ENCODE results near the gene CCDC88B.
"Not testable (repeated sequence)": the region's sequence is repeated elsewhere in the genome, so short reads cannot be mapped to it uniquely, and the experiment has no call there.

Gene CCDC88B

DNA sequence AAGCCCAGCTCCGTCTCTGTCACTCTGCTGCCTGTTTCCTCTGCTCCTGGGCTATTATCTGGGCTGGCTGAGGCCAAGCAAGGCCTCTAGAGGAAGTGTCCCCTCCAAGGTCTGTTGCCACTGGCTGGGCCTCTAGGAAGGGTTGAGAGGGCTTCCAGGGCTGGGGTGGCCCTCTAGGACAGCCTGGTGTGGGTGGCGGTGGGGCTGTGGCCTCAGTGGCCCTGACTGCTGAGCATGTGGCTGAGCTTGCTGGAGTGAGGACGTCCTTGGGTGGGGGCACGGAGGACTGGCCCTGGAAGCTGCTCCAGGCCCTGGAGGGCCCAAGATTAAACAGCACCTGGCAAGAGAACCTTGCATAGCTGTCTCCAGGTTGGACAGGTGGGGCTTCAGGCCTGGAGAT, 16.0 kb upstream of the CCDC88B start:
- DNase-seq = not testable (repeated sequence)

DNA sequence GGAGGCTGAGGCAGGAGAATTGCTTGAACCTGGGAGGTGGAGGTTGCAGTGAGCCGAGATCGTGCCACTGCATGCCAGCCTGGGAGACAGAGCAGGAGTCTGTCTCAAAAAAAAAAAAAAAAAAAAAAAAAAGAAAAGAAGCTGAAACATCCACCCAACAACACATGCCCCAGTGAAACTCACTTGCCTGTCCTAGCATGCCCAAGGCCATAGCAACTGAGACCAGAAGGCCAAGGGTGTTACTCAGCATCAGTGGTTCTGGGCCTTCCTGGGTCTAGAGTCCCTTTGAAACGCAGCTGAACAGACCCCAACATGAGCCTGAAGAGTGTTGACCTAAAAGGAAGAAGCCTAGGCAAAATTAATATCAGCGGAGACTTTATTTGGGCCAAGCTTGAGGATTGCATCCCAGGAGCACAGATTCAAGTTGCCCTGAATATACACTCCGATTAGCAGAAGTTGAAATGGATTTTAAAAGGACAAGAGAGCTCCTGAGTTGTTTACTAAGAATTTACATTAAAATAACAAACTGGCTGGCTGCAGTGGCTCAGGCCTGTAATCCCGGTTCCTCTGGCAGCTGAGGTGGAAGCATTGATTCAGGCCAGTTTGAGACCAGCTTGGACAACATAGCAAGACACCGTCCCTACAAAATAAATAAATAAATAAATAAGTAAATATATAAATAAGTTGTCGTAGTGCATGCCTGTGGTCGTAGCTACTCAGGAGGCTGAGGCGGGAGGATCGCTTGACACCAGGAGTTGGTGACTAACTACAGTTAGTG, 15.1 kb upstream of the CCDC88B start:
- DNase-seq = no peak

DNA sequence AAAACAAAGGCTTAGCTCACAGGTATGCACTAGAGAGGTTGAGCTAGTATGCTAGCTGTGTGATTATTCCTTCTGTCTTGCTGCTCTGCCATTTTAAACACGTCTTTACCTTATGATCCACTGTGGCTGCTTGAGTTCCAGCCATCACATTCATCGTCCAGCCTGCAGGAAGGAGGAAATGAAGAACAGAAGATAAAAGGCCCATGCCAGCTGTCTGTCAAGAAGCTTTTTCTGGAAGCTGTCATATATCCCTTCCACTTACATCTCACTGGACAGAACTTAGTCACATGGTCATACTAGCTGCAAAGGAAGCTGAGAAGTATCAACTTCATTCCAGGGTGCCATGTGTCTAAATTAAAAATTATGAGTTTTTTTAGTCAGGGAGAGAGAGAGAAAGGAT, 12.6 kb upstream of the CCDC88B start:
- DNase-seq = no peak

DNA sequence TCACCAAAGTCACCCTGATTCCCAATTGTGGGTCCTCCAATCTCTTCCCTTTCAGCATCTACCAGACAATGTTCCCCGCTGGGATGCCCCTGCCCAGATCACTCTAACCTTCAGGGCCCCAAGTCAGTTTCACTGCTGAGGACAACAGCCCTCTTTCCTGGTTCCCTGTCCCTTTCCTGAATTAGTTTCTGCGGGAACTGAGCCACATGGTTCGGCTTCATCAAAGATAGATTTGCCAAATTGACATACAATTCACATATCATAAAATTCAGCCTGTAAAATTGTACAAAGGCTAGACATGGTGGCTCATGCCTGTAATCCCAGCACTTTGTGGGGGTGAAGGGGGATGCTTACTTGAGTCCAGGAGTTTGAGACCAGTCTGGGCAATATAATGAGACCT, 12.0 kb upstream of the CCDC88B start:
- DNase-seq = no peak

- no peak for DNase-seq
These were observed 9.1 kb upstream of the CCDC88B start for GRCh38 chr11:64330888-64331287.

DNA sequence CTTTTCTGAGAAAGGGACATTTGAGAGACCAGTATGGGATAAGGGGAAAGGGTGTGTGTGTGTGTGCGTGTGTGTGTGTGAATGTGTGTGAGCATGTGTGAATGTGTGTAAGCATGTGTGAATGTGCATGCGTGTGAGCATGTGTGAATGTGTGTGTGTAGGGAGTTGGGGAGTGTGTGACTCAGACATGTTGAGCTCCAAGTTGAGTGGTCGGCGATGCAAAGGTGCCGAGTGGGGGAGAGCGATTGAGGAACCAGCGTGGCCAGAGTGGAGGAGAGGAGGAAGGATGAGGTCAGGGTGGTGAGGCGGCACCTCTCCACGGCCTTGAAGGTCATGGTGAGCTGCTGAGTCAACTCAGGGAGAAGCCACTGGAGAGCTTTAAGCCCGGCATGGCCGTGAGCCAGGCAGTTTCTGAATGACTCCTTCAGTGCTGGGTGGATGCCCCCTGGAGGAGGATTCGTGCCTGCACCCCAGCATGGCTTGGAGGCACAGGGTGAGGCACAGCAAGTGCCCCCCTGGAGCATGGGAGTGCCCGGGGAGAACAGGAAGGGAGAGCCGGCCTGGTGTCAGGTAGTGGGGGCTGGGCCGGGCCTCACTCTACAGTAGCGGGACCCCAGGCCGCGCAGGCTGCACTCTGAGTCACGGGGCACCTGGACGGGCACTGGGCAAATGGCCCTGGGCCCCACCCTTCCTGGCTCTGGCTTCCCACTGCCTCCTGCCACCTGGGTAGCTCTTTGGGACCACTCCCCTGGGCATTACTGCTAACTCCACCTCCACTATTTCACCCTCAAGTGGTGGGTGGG, 8.2 kb upstream of the CCDC88B start:
- peak; percentile 92 for DNase-seq

GRCh38 chr11:64333556-64333955, 6.4 kb upstream of the CCDC88B start:
- no peak for DNase-seq

- DNase-seq = peak; percentile 85
These were observed 5.0 kb upstream of the CCDC88B start for GRCh38 chr11:64334764-64335735.

DNA sequence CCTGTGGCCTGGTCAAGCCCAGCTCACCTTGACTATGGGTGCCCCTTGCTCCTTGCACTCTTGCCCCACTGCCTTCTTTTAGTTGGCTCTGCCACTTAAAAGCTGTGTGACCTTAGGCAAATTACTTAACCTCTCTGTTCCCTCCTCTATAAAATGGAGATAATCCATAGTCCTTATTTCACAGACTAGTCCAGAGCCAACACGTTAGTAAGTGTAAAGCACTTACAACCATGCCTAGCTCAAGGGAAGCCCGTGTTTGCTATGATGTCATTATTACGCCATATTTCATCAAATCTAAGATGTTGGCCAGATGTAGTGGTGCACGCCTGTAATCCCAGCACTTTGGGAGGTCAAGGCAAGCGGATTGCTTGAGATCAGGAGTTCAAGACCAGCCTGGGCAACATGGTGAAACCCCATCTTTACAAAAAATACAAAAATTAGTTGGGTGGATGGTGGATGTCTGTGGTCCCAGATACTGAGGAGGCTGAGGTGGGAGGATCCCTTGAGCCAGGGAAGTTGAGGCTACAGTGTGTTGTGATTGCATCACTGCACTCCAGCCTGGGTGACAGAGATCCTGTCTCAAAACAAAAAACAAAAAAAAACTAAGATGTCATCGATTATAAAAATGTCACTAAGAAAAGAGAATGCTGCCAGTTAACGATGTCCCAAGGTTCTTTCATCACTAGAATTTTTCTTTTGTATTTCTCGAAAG, 2.3 kb upstream of the CCDC88B start:
- DNase-seq = no peak

GRCh38 chr11:64338716-64339115, 1.3 kb upstream of the CCDC88B start:
- DNase-seq = no peak

DNA sequence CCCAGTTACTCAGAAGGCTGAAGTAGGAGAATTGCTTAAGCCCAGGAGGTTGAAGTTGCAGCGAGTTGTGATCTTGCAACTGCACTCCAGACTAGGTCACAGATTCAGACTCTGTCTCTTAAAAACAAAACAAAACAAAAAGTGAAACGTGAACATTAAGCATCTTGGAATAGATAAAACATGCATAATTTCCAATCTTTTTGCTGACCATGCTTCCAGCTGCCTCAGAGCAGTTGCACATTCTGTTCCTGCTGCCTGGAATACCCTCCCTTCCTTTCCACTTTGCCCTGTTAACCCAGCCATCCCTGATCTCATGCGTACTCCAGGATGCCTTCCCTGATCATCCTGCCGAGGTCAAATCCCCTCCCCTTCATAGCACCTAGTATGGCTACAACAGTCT, 718 bp upstream of the CCDC88B start:
- DNase-seq = no peak

DNA sequence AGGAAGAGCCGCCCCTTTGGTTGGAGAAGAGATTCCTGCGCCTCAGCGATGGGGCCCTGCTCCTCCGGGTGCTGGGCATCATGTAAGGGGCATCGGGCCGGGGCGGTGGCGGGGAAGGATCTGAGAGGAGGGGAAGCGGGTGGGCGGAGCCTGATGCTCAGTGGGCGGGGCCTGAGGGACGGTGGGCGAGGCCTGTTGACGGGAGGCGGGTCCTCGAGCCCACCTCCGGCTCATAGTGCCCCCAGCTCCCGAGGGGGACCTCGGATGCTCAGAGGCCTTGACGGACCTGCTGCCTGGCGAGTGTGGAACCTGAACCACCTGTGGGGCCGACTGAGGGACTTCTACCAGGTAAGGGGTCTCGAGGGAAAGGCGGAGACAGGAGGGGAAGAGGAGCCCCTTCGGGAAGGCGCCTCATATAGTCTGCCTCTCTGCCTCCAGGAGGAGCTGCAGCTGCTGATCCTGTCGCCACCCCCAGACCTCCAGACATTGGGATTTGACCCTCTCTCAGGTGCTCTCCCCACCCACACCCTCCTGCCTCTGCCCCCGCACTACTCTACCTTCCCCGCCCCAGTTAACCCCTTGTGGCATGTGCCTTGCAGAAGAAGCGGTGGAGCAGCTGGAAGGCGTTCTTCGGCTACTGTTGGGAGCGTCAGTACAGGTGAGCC, 799 bp downstream of the CCDC88B start:
- DNase-seq = peak; percentile 55

- DNase-seq = no peak
These were observed 1.4 kb downstream of the CCDC88B start for GRCh38 chr11:64341429-64341828.

DNA sequence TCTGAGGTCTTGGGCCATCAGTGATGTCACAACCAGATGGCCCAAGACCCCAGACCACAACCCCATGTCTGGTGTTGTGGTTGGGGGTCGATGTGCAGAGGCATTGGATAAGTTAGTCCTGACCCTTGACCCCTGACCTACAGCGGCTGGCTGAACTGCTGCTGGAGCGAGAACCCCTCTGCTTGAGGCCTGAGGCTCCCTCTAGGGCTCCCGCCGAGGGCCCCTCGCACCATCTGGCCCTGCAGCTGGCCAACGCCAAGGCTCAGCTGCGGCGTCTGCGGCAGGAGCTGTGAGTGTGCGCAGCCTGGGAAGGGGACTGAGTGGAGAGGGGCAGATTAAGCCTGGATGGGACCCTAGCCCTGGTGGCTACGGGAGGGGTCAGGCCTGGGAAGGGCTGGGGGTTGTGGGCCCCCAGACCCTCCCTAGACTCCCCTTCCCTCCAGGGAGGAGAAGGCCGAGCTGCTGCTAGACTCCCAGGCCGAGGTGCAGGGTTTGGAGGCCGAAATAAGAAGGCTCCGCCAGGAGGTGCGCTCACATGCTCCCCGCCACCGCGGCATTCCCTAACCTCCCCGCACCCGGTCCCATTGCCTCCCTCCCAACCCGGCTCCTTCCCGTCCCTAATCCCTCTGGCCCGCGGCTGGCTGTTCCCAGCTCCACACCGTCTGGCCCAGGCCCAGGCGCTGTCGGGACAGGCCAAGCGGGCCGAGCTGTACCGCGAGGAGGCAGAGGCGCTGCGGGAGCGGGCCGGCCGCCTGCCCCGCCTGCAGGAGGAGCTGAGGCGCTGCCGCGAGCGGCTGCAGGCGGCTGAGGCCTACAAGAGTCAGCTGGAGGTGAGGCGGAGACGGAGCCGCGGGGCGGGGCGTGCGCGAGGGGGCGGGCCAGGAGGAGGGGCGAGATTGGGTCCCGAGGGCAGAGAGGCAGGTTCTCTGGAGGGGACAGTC, 2.1 kb downstream of the CCDC88B start:
- DNase-seq = no peak

DNA sequence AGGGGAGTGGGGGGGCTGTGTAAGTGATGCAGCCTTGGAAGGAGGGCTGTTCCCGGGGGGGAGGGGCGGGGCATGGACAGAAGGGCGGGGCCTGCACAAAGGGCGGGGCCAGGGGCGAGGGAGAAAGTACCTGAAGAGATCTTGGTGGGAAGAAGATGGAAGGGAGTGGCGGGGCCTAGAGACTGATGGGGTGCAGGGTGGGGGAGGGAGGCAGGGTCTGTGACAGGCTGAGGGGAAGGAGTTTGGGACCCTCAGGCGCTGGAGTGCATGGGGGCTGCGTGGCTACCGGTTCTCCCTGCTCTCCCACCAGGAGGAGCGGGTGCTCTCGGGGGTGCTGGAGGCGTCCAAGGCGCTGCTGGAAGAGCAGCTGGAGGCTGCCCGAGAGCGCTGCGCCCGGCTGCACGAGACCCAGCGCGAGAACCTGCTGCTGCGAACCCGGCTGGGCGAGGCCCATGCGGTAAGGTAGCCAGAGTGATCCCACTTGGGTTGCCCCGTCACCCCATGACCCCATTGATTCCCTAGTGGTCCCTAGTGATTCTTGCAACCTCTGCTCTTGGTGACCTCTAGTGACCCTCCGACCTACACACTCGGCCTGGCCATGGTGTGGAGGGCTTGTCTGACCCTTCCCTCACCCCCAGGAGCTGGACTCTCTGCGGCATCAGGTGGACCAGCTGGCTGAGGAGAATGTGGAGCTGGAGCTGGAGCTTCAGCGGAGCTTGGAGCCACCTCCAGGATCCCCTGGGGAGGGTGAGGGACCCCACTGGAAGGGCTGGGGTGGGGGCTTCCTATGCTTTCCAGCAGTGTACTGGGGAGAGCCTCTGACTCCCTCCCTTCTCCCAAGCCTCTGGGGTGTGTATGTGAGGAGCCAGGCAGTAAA, 3.1 kb downstream of the CCDC88B start:
- no peak for DNase-seq

- DNase-seq = no peak
These were observed 4.0 kb downstream of the CCDC88B start for GRCh38 chr11:64343767-64344559.

DNA sequence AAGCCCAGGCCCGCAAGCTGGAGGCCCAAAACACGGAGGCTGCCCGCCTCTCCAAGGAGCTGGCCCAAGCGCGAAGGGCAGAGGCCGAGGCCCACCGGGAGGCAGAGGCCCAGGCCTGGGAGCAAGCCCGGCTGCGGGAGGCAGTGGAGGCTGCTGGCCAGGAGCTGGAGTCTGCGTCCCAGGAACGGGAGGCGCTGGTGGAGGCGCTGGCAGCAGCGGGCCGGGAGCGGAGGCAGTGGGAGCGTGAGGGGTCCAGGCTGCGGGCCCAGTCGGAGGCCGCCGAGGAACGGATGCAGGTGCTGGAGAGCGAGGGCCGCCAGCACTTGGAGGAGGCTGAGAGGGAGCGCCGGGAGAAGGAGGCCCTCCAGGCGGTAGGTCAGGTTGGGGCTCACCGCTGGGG, 4.8 kb downstream of the CCDC88B start:
- no peak for DNase-seq

GRCh38 chr11:64347193-64347867, 7.3 kb downstream of the CCDC88B start:
- DNase-seq = peak; percentile 80

All from NK-92 treated with Interleukin-12 subunit alpha and Interleukin-12 subunit beta, amount 100 ng/mL, for 24 hours (cell line).